Mucosa of rectum (tissue), 2 donors: ENCODE results near the gene RPL32.
"Not testable (repeated sequence)": the region's sequence is repeated elsewhere in the genome, so short reads cannot be mapped to it uniquely, and the experiment has no call there.

Source experiments
- H3K27ac ChIP-seq, 2 donors: one replicate each; pipeline ENCODE4 v1.7.0; 2013; ENCODE audit warnings: inconsistent platforms in 2 of 2, low read depth in 2 of 2, low read length in 2 of 2
- H3K27me3 ChIP-seq, 2 donors: one replicate each; pipeline ENCODE4 v1.7.0; 2013; ENCODE audit warnings: low read length in 2 of 2; ENCODE audit not compliant: control insufficient read depth in 2 of 2, insufficient read depth in 2 of 2
- H3K36me3 ChIP-seq, 2 donors: one replicate each; pipeline ENCODE4 v1.7.0; 2013; ENCODE audit warnings: low read length in 2 of 2; ENCODE audit not compliant: control insufficient read depth in 2 of 2, insufficient read depth in 2 of 2
- H3K4me1 ChIP-seq, 2 donors: one replicate each; pipeline ENCODE4 v1.7.0; 2013; ENCODE audit warnings: low read length in 2 of 2, mild to moderate bottlenecking in 1 of 2; ENCODE audit not compliant: control insufficient read depth in 2 of 2, insufficient read depth in 2 of 2
- H3K4me3 ChIP-seq, 2 donors: one replicate each; pipeline ENCODE4 v1.7.0; 2013; ENCODE audit warnings: low read length in 2 of 2
- H3K9ac ChIP-seq, 2 donors: one replicate each; pipeline ENCODE4 v1.7.0; 2013; ENCODE audit warnings: low read length in 2 of 2, low read depth in 1 of 2, mild to moderate bottlenecking in 1 of 2
- H3K9me3 ChIP-seq, 2 donors: one replicate each; pipeline ENCODE4 v1.7.0; 2013; ENCODE audit warnings: low read length in 2 of 2; ENCODE audit not compliant: control insufficient read depth in 2 of 2
- donor health status: healthy.
- donor health status: Normal muscosa, but diverticular disease.

Gene RPL32

GRCh38 chr3:12841149-12841969 lies at the start of gene RPL32:
Gene RPL32 (minus strand): TSS chr3:12841565. CDS start chr3:12840237, 1,328 bp downstream.
- Histone ChIP-seq H3K4me3 (peak within 1 kb of the TSS; percentile 97 to 98), H3K36me3 (peaks cover 34% of the 10 kb centered on the region in 2 donors), H3K9me3 (no peaks in the 10 kb centered on the region), H3K9ac (peak within 1 kb of the TSS; percentile 82 to 97), H3K27ac (peak within 1 kb of the TSS; percentile 86), H3K27me3 (no peaks in the 10 kb centered on the region), H3K4me1 (peaks cover 15 to 19% of the 10 kb centered on the region in 2 donors)

GRCh38 chr3:12890610-12891390 lies 49.4 kb upstream of the RPL32 start:
- Histone ChIP-seq H3K9me3 (no peaks in the 10 kb centered on the region), H3K27ac (no peak overlapping the region), H3K4me3 (no peak overlapping the region), H3K27me3 (peaks cover 0 to 13% of the 10 kb centered on the region in 2 donors), H3K4me1 (peaks cover 2 to 3% of the 10 kb centered on the region in 2 donors), H3K9ac (no peak overlapping the region), H3K36me3 (no peaks in the 10 kb centered on the region)

GRCh38 chr3:12886736-12887135 lies 45.4 kb upstream of the RPL32 start:
- H3K4me3 ChIP-seq = no peak overlapping the region
- no peak overlapping the region for H3K27ac ChIP-seq

GRCh38 chr3:12886106-12886679 lies 44.8 kb upstream of the RPL32 start:
- H3K9ac ChIP-seq = no peak overlapping the region

More at GRCh38 chr3:12886736-12887135, 45.4 kb upstream of the RPL32 start:
- peaks cover 2 to 14% of the 10 kb centered on the region in 2 donors for H3K27me3 ChIP-seq
- H3K4me1 ChIP-seq = peaks cover 0 to 1% of the 10 kb centered on the region in 2 donors
- no peaks in the 10 kb centered on the region for H3K36me3 ChIP-seq
- H3K9me3 ChIP-seq = no peaks in the 10 kb centered on the region
- H3K9ac ChIP-seq = no peak overlapping the region

GRCh38 chr3:12885583-12885930 lies 44.2 kb upstream of the RPL32 start:
- Histone ChIP-seq H3K27me3 (peaks cover 2 to 10% of the 10 kb centered on the region in 2 donors), H3K9me3 (no peaks in the 10 kb centered on the region), H3K9ac (no peak overlapping the region), H3K4me3 (no peak overlapping the region), H3K27ac (no peak overlapping the region), H3K4me1 (no peaks in the 10 kb centered on the region), H3K36me3 (no peaks in the 10 kb centered on the region)

More at GRCh38 chr3:12886106-12886679, 44.8 kb upstream of the RPL32 start:
- no peak overlapping the region for H3K4me3 ChIP-seq
- H3K36me3 ChIP-seq = no peaks in the 10 kb centered on the region
- no peaks in the 10 kb centered on the region for H3K4me1 ChIP-seq
- peaks cover 2 to 14% of the 10 kb centered on the region in 2 donors for H3K27me3 ChIP-seq
- no peaks in the 10 kb centered on the region for H3K9me3 ChIP-seq
- no peak overlapping the region for H3K27ac ChIP-seq

- Histone ChIP-seq H3K4me3 (no peak overlapping the region), H3K27ac (no peak overlapping the region), H3K9ac (no peak overlapping the region), H3K9me3 (no peaks in the 10 kb centered on the region), H3K36me3 (no peaks in the 10 kb centered on the region), H3K4me1 (no peaks in the 10 kb centered on the region), H3K27me3 (peaks cover 2 to 9% of the 10 kb centered on the region in 2 donors)
Measured at GRCh38 chr3:12884790-12885582, 43.6 kb upstream of the RPL32 start.

GRCh38 chr3:12884186-12884680 lies 42.9 kb upstream of the RPL32 start:
- H3K27ac ChIP-seq = no peak overlapping the region

GRCh38 chr3:12882336-12883310 lies 41.3 kb upstream of the RPL32 start:
- H3K4me3 ChIP-seq = no peak overlapping the region
- H3K27me3 ChIP-seq = peaks cover 2 to 6% of the 10 kb centered on the region in 2 donors
- H3K9me3 ChIP-seq = no peaks in the 10 kb centered on the region
- no peak overlapping the region for H3K9ac ChIP-seq
- H3K27ac ChIP-seq = no peak overlapping the region
- no peaks in the 10 kb centered on the region for H3K4me1 ChIP-seq
- H3K36me3 ChIP-seq = no peaks in the 10 kb centered on the region

More at GRCh38 chr3:12884186-12884680, 42.9 kb upstream of the RPL32 start:
- Histone ChIP-seq H3K27me3 (peaks cover 2 to 9% of the 10 kb centered on the region in 2 donors), H3K36me3 (no peaks in the 10 kb centered on the region), H3K9me3 (no peaks in the 10 kb centered on the region), H3K9ac (no peak overlapping the region), H3K4me1 (no peaks in the 10 kb centered on the region), H3K4me3 (no peak overlapping the region)

- H3K9me3 ChIP-seq, H3K27ac ChIP-seq, H3K9ac ChIP-seq, H3K4me1 ChIP-seq, H3K4me3 ChIP-seq, H3K27me3 ChIP-seq, H3K36me3 ChIP-seq: not testable (repeated sequence)
Measured at GRCh38 chr3:12881858-12882257, 40.5 kb upstream of the RPL32 start.
